Measurements from ENCODE around the gene SPTBN1. TPM values are rescaled to one million over a fixed set of nuclear protein-coding genes. Genes with fewer than 3 reads are reported as not detected.

Gene SPTBN1
- total RNA-seq, 1 experiment from 2014 or later = 171 TPM

DNA sequence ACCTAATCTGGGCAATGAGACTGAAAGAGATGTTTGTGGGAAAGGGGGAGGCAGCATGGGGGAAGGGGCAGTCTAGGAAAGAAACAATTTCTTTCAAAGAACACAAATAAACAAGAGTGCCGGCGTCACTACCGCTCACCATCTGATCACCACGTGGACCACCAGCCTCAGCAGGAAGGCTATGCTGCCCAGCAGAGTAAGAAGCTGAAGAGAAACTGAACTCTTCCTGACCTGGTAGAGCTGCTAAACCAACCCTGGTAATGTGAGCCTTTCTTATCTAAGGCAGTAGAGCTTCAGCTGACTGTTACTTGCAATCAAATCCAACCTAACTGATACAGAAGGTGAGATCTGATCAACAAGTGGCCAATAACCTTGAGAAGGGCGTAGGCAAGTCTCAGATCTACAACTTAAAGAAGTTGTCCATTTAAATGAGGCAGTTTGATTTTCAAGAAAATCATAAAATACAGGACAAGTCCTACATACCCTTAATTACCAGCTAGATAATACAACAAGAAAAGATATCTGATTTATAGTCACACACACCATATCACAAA is 44.2 kb upstream of the SPTBN1 start:
- Mint-ChIP-seq H3K4me1 (ENCODE audit: insufficient read depth, unreplicated experiment) (peaks cover 13% of the 10 kb centered on the region), H3K9me3 (ENCODE audit: unreplicated experiment) (no peaks in the 10 kb centered on the region), H3K27me3 (ENCODE audit: insufficient read depth, unreplicated experiment) (no peaks in the 10 kb centered on the region), H3K36me3 (ENCODE audit: insufficient read depth, unreplicated experiment) (peaks cover 4% of the 10 kb centered on the region), H3K4me3 (ENCODE audit: unreplicated experiment) (no peak overlapping the region), H3K27ac (ENCODE audit: low read depth, unreplicated experiment) (no peak overlapping the region)
- POLR2A ChIA-PET = no interaction called here
- intact Hi-C loops (cut with micrococcal nuclease) = no loop called here
- CTCF ChIA-PET = no interaction called here
- no peak for TF ChIP-seq CTCF (IDR thresholded peaks at IDR 0.05; ENCODE audit: unreplicated experiment)
- no TSS peak for BruUV-seq (replicated peaks)
- no peak for DNase-seq (ENCODE audit: unreplicated experiment)

DNA sequence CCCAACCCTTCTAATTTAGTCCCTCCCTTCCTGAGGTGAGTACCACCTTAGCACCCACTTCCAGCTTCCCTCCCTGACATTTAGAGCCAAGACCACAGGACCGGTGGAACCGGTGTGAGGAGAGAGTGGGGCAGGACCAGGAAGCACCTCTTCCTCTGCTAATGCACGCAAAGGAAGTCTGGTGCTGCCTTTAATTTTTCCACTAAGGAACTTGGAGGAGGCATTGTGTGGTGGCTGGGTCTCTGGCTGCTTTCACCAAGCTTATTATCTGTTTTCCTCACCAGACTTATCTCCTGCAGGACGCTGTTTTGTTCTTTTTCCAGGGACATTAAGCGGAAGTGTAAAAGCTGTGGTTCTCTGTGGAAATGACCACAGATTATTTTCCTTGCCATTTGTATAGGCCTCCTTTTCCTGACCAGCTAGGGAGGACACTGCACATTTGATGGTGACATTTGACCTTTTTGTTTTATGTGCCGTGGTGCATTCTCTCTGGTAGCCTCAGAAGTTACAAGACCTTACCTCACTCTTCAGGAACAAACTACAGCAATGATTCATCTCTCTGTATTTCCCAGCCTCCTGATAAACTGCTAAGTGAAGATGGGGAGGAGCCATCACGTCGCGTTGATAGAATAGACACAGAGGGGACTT is 39.8 kb upstream of the SPTBN1 start:
- no peak overlapping the region for H3K4me3 Mint-ChIP-seq (ENCODE audit: unreplicated experiment)
- H3K36me3 Mint-ChIP-seq (ENCODE audit: insufficient read depth, unreplicated experiment) = peaks cover 4% of the 10 kb centered on the region
- H3K27me3 Mint-ChIP-seq (ENCODE audit: insufficient read depth, unreplicated experiment) = no peaks in the 10 kb centered on the region
- intact Hi-C loops (cut with micrococcal nuclease) = no loop called here
- POLR2A ChIA-PET = no interaction called here
- CTCF ChIA-PET = interaction anchor here (0.6 kb wide), 1 partner anchor 30 kb away, joined by 3 read pairs; no protein-coding TSS in a partner anchor
- no peak for DNase-seq (ENCODE audit: unreplicated experiment)
- H3K4me1 Mint-ChIP-seq (ENCODE audit: insufficient read depth, unreplicated experiment) = peaks cover 14% of the 10 kb centered on the region
- H3K27ac Mint-ChIP-seq (ENCODE audit: low read depth, unreplicated experiment) = peak overlapping the region; percentile 46
- no peak for TF ChIP-seq CTCF (IDR thresholded peaks at IDR 0.05; ENCODE audit: unreplicated experiment)
- BruUV-seq (replicated peaks) = no TSS peak
- no peaks in the 10 kb centered on the region for H3K9me3 Mint-ChIP-seq (ENCODE audit: unreplicated experiment)

DNA sequence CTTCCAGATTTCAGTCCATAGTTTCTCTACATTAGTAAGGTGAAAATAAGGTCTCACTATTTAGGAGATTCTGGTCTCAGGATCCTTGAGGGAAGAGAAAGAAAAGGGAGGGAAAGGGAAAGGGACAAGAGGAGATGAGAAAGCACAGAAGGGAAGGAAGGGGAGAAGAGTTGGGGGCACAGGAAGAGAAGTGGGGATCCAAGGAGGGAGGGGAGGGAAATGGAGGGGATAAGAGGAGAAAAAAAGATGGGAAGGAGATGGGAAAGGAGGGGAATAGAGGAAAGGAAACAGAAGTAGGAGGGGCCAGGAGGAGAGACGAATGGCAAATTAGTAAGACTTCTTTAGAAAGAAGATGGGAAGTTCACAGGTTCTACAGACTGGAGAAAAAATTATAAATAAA is 39.2 kb upstream of the SPTBN1 start:
- peaks cover 4% of the 10 kb centered on the region for H3K36me3 Mint-ChIP-seq (ENCODE audit: insufficient read depth, unreplicated experiment)
- peaks cover 14% of the 10 kb centered on the region for H3K4me1 Mint-ChIP-seq (ENCODE audit: insufficient read depth, unreplicated experiment)
- intact Hi-C loops (cut with micrococcal nuclease) = no loop called here
- no peak for DNase-seq (ENCODE audit: unreplicated experiment)
- TF ChIP-seq CTCF (IDR thresholded peaks at IDR 0.05; ENCODE audit: unreplicated experiment) = no peak
- peak overlapping the region; percentile 46 for H3K27ac Mint-ChIP-seq (ENCODE audit: low read depth, unreplicated experiment)
- no peaks in the 10 kb centered on the region for H3K9me3 Mint-ChIP-seq (ENCODE audit: unreplicated experiment)
- ChIA-PET CTCF (no interaction called here), POLR2A (no interaction called here)
- no TSS peak for BruUV-seq (replicated peaks)
- H3K27me3 Mint-ChIP-seq (ENCODE audit: insufficient read depth, unreplicated experiment) = no peaks in the 10 kb centered on the region
- H3K4me3 Mint-ChIP-seq (ENCODE audit: unreplicated experiment) = no peak overlapping the region

- Mint-ChIP-seq H3K9me3 (ENCODE audit: unreplicated experiment) (no peaks in the 10 kb centered on the region), H3K4me1 (ENCODE audit: insufficient read depth, unreplicated experiment) (peaks cover 14% of the 10 kb centered on the region), H3K27me3 (ENCODE audit: insufficient read depth, unreplicated experiment) (no peaks in the 10 kb centered on the region), H3K27ac (ENCODE audit: low read depth, unreplicated experiment) (no peak overlapping the region), H3K4me3 (ENCODE audit: unreplicated experiment) (no peak overlapping the region), H3K36me3 (ENCODE audit: insufficient read depth, unreplicated experiment) (peaks cover 4% of the 10 kb centered on the region)
- no peak for TF ChIP-seq CTCF (IDR thresholded peaks at IDR 0.05; ENCODE audit: unreplicated experiment)
- ChIA-PET CTCF (interaction anchor here (0.7 kb wide), 1 partner anchor 1206 kb away, joined by 4 read pairs; no protein-coding TSS in a partner anchor), POLR2A (no interaction called here)
- intact Hi-C loops (cut with micrococcal nuclease) = no loop called here
- no peak for DNase-seq (ENCODE audit: unreplicated experiment)
- BruUV-seq (replicated peaks) = no TSS peak
Measured at GRCh38 chr2:54417577-54417976, 38.5 kb upstream of the SPTBN1 start.
